ENCODE data around the gene TMEM51. TPM values are rescaled to one million over a fixed set of nuclear protein-coding genes. Genes with fewer than 3 reads are reported as not detected.
A peak's percentile ranks its signal among the peaks of the same experiment; 100 is the strongest.
"Not testable (repeated sequence)": the region's sequence is repeated elsewhere in the genome, so short reads cannot be mapped to it uniquely, and the experiment has no call there.

Gene TMEM51
- total RNA-seq, 1 donor from 2014 or later = 4.7 TPM

DNA sequence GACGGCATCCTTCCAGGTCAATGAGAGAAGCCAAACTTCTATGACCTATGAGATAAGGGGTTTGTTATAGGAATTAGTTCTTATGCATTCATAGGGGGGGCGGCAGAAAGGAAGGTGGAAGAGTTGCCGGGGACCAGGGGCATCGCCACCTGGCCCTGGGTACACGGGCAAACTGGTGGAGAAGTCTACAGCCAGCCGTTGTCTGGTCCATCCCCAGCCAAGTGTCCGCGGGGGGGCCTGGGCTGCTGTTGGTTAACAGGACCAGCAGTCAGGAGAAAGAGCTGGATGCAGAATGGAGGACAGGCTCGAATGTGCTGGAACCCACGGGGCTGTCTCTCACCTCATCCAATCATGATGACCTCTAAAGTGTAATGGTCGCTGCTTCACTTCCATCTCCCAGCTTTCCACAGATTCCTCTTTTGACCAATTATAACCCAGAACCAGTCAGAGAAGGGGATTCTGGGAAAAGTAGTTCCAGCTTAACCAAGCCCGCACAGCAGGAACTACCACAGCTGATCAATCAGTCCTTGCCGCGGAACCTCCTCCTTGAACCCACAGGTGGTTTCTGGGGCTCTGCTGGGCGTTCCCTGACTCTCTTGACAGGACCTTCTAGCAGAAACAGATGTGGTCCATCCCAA is 17.8 kb downstream of the TMEM51 start:
- ATAC-seq (no peak), DNase-seq (ENCODE audit: missing footprints) (no peak)
- intact Hi-C loops (cut with DNase I) = no loop called here

- ATAC-seq (peak; percentile 80), DNase-seq (ENCODE audit: missing footprints) (no peak)
- intact Hi-C loops (cut with DNase I) = no loop called here
Observed at GRCh38 chr1:15172405-15173259, 19.1 kb downstream of the TMEM51 start.

DNA sequence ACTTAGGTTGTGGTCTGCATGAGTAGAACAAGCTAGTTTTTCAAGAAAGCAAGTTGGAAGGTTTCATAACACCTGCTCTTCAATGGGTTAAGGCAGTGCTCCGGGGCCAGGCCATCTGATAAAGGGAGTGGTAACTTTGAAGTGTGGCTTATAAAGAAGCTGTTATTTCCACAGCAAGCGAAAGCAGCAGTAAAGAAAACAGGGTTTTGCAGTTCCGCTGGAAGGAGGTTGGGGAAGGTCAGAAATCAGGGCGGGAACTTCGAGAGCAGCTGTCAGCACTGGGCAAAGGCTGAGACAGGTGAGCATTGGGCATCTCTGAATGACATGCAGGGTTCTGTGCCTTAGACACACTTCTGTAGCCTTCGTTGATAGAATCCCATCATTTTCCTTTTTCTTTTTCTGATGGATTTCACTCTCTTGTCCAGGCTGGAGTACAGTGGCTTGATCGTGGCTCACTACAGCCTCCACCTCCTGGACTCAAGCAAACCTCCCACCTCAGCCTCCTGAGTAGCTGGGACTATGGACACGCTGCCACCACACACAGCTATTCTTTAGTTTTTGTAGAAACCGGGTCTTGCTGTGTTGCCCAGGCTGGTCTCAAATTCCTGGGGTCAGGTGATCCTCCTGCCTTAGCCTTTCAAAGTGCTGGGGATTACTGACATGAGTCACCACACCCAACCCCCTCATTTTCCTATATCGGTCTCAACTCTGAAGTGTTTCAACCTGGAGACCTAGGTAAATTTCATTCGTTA is 20.5 kb downstream of the TMEM51 start:
- intact Hi-C loops (cut with DNase I) = no loop called here
- no peak for ATAC-seq
- no peak for DNase-seq (ENCODE audit: missing footprints)

- intact Hi-C loops (cut with DNase I) = no loop called here
- ATAC-seq (no peak), DNase-seq (ENCODE audit: missing footprints) (no peak)
Observed at GRCh38 chr1:15174615-15174983, 21.1 kb downstream of the TMEM51 start.

DNA sequence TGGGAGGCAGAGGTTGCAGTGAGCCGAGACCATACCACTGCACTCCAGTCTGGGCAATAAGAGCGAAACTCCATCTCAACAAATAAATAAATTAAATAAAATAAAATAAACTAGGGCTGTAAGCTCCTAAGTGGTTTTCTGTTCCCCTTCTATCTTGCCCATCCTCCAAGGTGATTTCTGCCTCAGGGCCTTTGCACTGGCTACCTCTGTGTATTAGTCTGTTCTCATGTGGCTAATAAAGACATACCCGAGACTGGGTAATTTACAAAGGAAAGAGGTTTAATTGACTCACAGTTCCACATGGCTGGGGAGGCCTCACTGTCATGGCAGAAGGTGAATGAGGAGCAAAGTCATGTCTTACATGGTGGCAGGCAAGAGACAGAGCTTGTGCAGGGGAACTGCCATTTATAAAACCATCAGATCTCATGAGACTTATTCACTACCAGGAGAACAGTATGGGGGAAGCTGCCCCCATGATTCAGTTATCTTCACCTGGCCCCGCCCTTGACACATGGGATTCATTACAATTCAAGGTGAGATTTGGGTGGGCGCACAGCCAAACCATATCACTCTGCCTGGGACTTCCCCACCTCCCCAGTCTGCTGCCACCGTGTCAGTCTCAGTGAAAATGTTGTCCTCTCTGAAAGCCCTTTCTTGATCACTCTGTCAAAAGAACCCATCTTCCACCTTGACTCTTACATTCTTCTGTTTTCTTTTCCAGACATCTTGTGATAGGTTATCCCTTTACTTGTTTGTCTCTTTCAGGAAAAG is 22.0 kb downstream of the TMEM51 start:
- intact Hi-C loops (cut with DNase I); ATAC-seq; DNase-seq (ENCODE audit: missing footprints): not testable (repeated sequence)

- ATAC-seq (no peak), DNase-seq (ENCODE audit: missing footprints) (no peak)
- intact Hi-C loops (cut with DNase I) = no loop called here
Observed at GRCh38 chr1:15176120-15176519, 22.6 kb downstream of the TMEM51 start.

DNA sequence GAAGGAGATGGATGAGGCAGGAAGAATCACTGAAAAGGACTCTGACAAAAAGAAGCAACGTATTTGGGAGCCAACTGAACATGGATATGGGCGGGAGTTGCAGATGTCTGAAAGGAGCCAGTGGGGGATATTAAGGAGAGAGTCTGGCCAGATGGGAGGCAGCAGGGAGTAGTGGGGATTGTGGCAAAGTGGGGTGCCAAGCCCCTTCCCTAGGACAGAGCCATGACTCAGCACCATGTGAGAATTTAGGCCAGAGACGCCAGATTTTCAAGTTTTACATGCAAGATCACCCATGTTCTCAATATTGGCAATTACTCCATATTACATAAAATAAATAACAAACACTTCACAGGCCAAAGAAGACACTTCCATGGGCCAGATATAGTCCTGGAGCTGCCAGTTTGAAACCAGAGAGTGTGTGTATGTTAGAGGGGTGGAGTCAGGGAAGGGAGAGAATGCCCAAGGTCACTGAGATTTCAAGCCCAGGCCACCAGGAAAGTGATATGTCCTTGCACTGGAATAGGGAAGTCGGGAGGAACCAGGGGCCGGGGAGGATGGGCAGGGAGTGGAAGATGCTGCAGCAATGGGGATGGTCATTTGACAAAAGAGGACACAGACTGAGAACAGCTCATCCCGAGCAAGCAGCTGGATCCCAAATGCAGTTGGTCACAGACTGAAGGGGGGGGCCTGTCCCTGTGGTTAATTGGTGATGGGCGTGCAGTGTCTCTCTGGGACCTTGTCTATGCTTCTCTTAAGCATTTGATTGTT is 23.5 kb downstream of the TMEM51 start:
- DNase-seq (ENCODE audit: missing footprints) (no peak), ATAC-seq (no peak)
- intact Hi-C loops (cut with DNase I) = no loop called here

DNA sequence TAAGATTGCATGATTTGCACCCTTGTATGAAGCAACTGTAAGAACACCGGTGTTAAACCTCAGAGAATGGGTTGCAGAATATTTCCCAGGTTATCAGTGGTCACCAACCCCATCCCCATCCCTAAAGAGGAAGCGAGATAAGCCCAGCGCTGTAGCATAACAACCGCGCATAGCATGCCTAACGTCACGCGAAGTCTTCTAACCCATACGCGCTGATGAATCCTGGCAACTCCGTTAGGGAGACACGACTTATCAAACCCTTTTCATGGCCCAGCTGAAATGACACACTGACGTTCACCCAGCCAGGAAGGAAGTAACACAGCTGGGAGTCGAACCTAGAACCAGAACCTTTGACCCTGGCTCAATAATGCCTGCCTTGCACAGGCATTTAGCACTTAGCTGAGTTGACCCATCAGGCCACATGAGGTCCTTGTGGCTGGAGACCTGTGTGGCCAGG is 24.2 kb downstream of the TMEM51 start:
- no peak for ATAC-seq
- intact Hi-C loops (cut with DNase I) = no loop called here

DNA sequence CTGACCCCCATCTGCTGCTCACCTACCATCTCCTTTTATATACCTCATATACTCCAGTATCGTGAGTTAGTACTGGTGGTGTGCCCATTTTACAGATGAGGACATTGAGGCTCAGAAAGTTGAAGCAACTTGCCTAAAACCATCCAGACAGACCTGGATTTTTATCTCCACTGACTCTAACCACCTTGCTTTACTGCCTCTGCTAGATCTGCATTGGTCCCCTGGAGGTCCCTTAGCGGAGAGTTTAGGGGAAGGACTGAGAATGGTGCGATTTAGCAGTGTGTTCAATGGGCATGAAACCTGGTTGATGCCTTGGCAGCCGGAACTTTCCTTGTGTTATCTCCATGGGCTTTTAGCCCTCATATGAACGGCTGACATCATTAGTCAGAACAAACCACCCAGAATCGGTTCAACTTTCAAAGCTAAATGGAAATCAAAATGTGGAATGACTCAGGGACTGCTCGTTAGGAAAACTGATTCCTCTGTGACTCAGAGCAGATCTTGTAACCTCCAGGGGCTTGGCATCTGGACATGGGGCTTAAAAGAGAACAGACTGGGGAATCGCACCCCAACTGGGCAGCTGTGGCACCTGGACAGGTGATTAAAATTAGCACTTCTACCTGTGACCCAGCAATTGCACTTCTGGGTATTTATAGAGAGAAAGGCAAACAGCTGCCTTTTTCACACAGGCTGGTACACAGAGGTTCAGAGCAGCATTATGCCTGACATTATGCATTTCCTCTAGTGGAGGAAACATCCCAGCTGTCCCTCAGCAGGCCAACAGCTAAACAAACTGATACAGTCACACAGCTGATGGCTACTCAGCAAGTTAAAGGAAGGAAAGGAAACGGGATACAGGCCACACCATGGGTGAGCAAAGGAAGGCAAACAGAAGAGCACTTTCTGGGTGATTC is 25.3 kb downstream of the TMEM51 start:
- intact Hi-C loops (cut with DNase I) = no loop called here
- no peak for DNase-seq (ENCODE audit: missing footprints)
- peak; percentile 70 for ATAC-seq

More for the DNA sequence above, 24.2 kb downstream of the TMEM51 start:
- DNase-seq (ENCODE audit: missing footprints) = no peak

GRCh38 chr1:15179485-15179883 is 25.9 kb downstream of the TMEM51 start:
- DNase-seq (ENCODE audit: missing footprints) (no peak), ATAC-seq (no peak)
- intact Hi-C loops (cut with DNase I) = no loop called here

- intact Hi-C loops (cut with DNase I) = no loop called here
- ATAC-seq = no peak
- DNase-seq (ENCODE audit: missing footprints) = no peak
Observed at GRCh38 chr1:15180189-15180588, 26.6 kb downstream of the TMEM51 start.

DNA sequence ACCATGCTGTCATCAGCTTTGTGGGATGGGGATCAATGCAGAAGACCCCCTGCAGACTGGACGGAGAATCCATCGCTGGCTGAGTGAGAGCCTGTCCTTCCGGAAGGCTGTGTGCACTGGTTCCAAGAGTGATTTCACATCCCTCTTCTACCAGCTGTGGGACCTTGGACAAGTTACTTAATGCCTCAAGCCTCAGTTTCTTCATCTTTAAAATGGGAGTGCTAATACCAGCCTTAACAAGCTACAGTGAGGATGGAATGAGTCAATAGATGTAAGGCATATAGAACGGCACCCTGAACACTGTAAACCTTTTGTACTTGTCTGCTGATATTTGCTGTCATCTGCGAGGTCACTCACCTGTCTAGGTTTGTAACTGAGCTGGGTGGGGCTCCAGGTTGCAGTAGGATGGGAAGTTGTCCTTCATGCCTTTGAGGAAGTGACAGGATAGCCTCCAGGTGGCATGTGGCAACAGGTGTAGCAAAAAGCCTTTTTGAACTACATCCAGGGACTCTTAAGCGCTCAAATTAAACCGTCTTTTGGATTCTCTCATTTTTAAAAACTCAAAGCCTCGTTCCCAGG is 27.5 kb downstream of the TMEM51 start:
- DNase-seq (ENCODE audit: missing footprints) = no peak
- ATAC-seq = no peak
- intact Hi-C loops (cut with DNase I) = no loop called here

DNA sequence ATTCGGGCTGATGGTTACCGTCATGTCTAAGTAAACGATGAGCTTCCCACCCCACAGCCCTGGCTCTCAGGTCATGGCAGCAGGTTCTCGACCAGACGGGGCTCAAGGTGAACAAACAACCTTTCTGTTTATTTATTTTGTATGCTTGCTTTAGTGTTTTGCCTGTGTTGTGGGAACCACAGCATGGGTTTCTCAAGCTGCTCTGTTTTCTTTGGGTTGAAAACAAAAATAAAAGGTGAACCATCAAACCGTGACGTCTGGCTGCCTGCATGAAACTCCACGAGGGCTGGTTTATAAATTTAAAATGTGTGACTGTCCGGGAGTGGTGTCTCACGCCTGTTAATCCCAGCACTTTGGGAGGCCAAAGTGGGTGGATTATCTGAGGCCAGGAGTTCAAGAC is 28.0 kb downstream of the TMEM51 start:
- intact Hi-C loops (cut with DNase I) = no loop called here
- ATAC-seq (no peak), DNase-seq (ENCODE audit: missing footprints) (no peak)

- intact Hi-C loops (cut with DNase I) = no loop called here
- DNase-seq (ENCODE audit: missing footprints) = no peak
- ATAC-seq = no peak
Observed at GRCh38 chr1:15184436-15185241, 31.1 kb downstream of the TMEM51 start.

GRCh38 chr1:15185617-15186016 is 32.1 kb downstream of the TMEM51 start:
- ATAC-seq (no peak), DNase-seq (ENCODE audit: missing footprints) (no peak)
- intact Hi-C loops (cut with DNase I) = no loop called here
